KBM-7 (cell line): Measurements from ENCODE around the gene CDON.
A peak's percentile ranks its signal among the peaks of the same experiment; 100 is the strongest.

Experiments
- DNase-seq: peaks from one replicate; pipeline ENCODE4 v3.0.0-alpha.2; 2015
- in situ Hi-C: fragments of 300-500 bp; cut with MboI; formaldehyde crosslinking; loops from 2 replicates; pipeline ENCODE4 v1.14.3; 2020; ENCODE audit warnings: low sequenced_read_pairs, low pct_unique_long_range_greater_than_20kb, mixed read lengths

The CDON gene

DNA sequence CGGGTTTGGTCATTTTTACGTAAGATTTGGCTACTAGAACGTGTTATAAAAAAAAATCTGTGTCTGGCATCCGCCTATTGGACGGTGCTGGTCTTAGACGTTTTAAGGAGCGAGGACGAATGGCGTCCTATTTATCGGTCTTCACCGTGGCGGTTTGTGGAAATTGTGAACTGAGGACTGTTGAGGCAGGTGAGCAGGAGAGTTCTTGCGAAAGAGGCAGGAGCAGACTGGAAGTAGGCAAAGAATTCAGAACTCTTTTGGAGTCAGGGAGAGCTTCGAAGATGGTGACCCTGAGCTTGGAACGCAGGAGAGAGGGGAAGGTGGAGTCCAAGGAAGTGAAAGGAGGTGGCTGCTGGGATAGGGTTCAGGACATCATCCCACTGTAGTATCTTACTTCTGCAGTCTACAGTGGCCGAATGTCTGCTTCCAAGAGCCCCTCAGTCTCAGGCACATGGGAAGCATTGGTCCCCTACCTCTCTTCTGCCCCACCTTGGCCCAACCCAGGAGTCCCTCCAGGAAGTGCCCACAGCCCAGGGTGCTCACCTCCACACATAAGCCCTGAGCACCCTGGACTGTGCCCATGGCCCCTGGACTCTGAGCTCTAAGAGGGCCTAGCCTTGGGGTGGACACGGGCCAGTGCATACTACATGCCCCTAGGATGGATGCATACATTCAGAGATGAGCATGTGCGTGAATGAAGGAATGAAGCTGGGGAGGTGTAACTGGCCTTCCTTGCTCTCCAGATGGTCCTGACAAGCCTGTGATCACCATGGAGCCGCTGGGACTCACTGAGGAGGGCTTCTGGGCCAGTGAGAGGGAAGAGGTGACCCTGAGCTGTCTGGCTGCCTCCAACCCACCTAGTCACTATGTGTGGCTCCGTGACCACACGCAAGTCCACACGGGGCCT, 113.1 kb downstream of the CDON start:
- DNase-seq: no peak
- in situ Hi-C loops: no loop called here

DNA sequence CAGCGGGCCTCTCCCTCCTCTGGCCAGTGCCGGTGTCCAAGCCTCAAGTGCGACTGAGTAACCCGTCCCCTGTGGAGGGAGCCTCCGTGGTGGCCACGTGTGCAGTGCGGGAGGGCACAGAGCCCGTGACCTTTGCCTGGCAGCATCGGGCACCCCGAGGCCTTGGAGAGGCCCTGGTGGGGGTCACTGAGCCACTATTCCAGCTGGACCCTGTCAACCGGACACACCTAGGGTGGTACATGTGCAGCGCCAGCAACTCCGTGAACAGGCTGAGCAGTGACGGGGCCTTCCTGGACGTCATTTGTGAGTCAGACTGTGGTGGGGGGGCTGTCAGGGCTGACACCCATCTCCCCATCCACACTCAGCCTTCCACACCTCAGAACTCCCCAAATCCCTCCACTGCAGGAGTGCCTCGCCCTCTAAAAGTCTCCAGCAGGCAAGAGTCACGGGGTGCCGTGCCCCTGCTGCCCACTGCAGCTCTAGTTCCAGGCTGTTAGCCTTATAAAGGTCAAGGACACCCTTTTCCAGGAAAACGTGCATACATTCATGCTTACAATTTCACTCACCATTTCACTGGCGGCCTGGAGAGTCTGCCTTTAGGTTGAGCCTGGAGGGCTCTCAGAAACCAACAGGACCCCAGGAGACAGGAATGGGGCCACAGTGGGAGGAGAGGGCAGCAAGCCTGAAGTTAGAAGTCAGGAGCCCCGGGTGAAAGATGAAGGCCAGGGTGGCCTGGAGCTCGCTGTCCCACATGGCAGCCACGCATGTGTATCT, 114.2 kb downstream of the CDON start:
- in situ Hi-C loops: no loop called here
- DNase-seq: no peak

DNA sequence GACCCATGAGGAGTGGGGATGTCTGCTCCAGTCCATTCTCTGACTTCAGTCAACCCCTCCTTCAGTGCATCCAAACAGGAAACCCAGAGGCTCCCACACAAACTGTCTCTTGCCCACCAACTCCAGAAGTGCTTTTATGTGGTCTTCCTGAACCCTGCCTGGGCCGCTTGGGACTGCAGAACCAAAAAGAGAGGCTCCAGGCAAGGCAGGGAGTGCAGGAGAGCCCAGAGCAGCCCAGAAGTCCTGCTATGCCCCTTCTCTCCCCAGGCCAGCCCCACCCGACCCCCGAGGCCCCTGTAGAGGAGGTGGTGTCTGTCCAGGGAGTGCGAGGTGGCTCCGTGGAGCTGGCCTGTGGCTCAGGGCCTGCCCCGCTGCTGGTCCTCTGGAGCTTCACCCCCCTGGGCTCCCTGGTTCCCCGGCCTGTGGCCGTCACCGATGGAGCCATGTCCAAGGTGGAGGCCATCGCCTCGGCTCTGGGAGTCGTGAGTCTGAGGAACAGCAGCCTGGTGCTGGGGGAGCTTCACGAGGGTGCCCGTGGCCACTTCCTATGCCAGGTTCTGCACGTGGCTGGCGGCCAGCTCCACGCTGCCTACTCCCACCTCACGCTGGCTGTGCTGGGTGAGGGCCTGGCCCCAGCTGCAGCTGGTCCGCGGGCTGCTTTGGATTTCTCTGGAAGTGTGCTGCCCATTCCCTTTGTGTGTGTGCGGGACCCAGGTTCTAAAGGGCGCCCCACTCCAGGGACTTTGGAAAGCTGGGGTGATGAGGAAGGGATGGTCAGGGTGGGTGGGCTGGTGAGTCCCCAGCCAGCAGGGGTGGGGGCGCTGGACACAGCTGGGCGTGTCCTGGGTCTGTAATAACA, 115.0 kb downstream of the CDON start:
- in situ Hi-C loops: no loop called here
- DNase-seq: no peak

DNA sequence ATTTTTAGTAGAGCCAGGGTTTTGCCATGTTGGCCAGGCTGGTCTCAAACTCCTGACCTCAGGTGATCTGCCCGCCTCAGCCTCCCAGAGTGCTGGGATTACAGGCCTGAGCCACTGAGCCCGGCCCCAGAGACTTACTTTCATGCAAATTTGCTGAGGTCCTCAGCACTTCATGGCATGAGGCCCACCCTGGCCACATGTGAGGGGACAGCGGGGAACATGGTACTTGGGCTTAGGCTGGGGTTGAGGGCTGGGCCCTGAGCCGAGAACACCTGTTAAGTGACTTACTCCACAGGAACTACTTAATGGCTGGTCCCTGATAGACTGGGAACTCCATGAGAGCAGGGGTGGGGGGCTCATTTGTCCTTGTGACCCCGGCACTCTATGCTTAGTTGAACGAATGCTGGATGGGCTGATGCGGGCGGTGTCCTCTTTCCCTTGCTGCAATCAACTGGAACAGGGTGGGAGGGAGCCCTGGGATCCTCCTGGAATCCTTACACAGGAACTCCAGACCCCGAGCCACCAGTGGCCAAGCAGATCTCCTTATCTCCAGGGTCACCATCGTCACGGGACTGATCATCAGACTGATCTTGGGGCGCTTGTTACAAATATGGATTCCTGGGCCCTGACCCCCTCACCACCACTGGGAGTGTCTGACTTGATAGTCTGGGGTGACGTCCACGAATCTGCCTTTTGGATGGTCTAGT, 115.8 kb downstream of the CDON start:
- in situ Hi-C loops: no loop called here
- DNase-seq: no peak

DNA sequence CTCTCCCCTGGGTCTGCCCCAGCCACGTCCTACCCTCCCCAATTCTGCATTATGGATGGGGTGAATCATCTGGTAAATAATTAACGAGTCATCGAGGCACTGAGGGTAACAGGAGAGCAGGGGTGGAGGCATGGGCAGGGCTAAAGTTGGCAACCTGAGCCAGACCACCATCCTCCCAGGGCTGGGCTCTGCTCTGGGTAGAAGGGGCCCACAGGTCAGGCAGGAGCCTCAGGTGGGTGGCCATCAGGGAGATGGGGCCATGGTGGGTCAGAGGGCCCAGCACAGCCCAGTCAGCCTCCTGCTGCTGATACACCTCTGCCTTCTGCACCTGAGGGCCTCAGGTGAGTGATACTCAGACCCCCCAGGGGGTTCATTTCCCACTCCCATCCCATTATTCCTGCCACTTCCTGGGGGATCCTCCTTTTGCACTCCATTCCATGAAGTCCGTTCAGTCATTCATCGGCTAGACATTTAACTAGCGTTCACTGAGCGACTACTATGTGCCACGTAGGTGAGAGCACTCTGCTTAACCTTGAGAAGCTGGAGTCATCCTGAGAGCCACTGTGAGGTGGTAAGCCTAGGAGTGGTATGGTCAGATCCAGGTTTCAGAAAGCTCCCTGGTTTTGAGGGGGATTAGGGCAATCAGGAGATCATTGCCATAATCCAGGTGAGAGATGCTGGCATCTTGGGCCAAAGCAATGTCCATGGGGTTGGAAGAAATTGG, 116.7 kb downstream of the CDON start, which contains the start of gene VSIG10L2:
Gene VSIG10L2 (plus strand): TSS at position 248 of the 724 bp plus-strand sequence. CDS start 12 bp downstream, at position 260.
- in situ Hi-C loops: no loop called here
- no peak for DNase-seq

DNA sequence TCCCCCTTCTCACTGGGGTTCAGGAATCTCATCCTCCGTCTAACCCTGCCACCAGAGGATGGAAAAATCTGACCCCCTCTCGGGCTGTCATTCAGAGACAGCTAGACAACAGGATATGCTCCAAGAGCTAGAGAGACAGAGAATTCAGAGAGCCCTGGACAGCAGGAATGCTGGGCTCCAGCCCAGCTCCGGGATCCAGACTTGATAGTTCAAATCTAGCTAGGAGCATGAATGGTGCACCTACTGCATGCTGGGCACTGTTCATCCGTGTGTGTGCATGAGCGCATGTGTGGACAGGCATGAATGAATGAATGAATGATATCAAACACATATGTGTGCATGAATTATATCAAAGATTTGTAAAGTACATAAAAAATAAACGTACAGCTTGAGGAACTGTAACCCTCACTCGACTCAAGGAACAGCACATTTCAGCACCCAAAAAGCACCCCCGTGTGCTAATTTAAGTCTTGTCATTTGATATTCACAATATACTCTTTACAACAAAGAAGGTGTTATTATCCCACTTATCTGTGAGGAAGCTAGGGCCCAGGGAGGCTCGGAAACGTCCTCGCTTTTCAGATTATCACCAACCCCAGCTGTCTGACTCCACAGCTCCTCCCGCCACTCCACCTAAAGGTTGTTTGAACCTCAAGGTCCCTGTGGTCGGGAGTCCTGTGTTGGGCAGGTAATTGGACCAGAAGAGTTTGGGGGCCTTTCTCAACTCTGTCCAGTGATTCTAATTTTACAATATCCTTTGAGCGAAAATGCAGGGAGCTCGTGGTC, 117.5 kb downstream of the CDON start:
- in situ Hi-C loops: no loop called here
- DNase-seq: no peak

DNA sequence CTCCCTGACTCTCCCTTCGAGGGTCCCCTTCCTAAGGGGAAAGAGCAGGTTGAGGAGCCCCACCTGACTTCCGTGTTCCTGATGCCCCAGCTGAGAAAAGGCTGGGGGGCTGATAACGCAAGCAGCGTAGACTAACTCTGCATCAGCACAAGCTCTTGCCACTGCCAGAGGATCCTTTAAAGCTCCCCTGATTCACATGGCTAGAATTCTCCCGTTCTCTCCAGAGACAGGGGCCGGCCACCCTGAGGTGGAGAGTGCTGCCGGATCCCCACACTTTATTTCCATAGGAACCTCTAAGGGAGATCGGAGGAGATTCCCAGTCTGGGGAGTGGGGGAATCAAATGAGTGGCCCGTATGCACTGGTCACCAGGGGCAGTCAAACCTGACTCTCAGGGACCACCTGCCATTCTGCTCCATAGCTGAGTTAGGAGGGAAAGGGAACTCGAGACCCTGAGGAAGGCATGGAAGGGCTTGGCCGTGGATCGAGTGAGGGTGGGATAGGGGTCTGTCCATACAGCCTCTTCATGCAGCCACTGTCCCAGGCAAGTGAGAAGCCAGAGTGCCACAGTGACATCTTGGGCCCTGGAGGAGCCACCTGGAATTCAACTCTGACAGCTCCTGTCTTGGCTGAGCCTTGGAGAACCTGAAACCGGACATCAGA, 118.2 kb downstream of the CDON start:
- DNase-seq: no peak
- in situ Hi-C loops: no loop called here

DNA sequence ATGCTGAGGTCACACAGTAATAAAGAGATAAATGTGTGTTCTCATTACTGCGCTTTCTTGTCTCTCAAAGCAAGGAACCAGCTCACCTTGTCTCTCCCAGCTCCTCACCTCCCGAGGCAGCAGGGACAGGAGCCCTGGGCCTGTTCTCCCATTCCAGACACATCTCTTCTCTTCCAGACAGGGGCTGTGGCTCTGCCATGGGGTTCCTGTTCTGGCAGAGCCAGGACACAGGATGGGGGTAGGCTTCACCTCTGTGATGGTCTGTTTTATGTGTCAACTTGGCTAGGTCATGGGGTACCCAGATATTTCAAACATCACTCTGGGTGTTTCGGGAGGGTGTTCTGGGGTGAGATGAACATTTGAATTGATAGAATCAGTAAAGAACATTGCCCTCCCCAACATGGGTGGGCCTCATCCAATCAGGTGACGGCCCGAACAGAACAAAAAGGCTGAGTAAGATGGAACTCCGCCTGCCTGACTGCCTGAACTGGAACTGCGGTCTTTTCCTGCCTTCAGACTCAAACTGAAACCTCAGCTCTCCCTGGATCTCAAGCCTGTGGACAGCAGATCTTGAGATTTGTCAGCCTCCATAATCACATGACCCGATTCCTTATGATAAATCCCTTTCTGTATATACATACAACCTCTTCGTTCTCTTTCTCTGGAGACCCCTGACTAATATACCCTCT, 118.9 kb downstream of the CDON start:
- no peak for DNase-seq
- in situ Hi-C loops: no loop called here

DNA sequence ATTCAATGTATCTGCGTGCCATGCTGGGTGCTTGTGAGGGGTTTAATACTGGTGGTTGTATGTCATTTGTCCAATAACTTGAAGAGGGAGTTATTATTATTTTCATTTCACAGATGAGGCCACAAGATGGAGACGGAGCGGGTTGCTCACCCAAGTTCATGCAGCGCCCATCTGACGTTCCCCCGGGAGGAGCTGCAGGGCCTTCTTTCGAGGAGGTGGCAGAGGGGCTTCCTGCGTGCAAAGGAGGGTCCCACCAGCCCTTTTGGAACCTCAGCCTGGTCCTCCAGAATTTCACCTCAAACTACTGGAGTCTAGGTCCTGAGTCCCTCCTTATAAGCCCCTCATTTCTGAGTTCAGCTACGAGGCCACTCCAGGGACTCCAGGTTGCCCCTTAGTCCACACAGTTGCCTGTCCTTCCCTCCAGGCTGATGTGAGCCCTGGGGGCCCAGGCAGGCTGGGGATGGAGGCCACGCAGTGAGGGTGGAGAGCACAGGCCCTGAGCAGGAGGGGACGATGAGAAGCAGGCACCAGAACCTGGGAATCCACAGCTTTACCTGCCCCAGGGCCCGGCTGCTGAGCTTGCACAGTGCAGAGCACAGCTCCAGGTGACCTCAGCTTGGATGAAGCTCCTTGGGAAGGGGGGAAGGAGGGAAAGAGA, 119.8 kb downstream of the CDON start:
- no peak for DNase-seq
- in situ Hi-C loops: no loop called here

DNA sequence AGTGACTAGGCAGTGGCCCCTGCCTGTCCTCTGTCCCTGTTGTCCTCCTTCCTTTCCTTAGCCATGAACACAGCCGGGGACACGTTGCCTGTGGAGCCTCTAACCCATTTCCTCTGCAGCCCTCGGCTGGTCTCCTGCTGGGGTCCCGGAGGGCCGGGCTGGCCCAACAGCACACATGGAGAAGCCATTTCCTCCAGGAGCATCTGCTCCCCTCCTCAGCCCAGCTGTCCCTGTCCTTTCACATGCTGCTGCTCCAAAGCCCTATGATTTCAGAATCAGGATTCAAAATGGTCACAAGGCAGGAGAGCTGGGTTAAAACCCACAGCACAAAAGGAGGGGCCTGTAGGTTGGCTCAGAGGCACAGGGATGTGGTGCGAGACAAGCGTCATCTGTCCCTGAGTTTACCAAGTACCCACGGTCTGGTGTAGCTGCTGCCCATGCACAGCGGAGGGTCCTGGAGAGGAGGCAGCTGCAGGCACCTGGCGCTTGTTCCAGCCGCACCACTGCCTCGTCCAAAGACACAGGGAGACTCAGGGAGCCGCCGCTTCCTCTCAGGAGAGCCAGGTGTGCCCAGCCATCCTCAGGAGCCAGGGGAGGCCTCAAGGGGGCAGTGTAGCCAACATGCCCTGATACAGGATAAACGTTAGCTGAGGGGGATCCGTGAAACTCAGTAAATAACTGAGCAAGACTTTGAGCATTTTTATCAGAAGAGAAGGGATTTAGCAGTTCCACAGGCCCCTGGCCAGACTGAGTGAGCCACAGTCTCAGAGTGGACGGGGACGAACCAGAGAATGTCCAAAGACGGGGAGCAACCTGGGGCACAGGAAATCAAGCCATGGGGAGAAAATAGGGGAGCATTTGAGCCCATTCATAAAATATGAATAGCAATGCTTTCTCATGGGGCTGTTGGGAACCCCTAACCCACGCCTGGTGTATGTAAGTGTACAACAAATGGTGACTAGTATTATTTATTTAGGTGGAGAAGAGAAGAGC, 120.8 kb downstream of the CDON start:
- in situ Hi-C loops: no loop called here
- peak; percentile 18 for DNase-seq

DNA sequence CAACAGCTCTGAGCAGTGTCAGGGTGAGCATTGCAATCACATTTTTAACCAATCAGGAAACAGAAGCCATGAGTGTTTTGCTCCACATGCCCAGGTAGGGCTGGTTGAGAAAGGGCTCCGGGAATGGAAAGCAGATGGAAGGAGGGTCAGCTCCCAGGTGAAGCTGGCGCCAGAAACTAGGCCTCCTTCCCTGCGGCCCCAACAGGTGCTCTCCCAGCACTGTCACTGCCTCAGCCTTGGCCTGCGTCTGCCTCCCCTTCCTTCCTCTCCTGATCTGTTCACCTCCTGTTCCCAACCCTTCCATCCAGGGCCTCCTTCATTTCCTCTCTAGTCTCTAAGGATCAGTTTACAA, 121.4 kb downstream of the CDON start:
- in situ Hi-C loops: no loop called here
- no peak for DNase-seq

DNA sequence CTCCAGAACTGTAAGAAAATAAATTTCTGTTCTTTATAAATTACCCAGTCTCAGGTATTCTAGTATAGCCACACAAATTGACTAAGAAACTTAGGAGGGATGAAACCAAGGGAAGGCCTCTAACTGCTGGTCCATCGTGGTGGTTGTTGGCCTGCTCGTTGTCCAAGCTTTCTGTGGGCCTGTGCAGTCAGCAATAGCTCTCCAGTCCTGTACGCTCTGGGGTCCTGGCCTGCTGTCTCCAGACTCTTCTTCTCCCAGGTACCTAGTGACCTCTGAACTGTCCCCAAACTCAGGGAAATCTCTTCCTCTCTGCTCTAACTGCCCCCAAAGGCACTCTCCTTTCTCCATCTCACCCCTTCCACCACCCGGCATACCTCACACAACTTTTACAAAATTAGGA, 122.5 kb downstream of the CDON start:
- no peak for DNase-seq
- in situ Hi-C loops: no loop called here

DNA sequence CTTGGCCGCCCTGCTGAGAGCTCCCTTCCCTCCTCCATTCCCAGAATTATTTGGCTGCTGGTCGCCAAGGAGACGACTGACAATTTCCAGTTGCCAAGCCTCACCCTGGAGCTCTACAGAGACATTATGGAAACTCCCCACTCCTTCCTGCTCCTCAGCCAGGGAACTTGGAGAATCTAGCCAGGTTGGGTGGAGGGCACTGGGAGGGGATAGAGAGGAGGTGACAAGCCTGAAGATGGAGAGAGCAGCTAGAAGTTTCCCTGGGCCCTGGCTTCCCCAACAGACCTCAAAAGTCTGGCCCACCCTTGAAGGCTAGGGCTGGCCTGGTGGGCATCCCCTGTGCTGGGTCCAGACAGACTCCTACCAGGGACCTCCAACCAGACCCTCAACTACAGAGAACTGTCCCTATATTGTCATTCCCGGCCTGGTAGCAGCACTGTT, 123.6 kb downstream of the CDON start:
- DNase-seq: no peak
- in situ Hi-C loops: no loop called here

DNA sequence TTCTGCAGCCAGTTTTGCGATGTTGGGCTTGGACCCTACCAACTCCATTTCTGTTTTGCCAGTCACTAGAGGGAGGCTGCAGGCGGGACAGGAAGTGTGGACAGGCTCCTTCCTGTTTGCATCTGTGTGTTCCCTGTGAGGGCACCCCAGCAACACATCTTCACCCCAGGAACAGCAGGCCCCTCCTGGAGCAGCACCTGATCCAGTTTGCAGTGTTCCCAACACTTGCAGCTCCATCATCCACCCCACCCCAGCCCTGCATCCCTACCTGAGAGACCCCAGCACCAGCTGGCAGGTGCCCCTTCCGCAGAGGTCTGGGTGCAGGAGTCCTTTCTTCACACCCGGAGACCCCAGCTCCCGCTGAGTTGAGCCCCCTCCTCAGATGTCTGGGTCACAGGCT, 124.2 kb downstream of the CDON start:
- in situ Hi-C loops: no loop called here
- no peak for DNase-seq

DNA sequence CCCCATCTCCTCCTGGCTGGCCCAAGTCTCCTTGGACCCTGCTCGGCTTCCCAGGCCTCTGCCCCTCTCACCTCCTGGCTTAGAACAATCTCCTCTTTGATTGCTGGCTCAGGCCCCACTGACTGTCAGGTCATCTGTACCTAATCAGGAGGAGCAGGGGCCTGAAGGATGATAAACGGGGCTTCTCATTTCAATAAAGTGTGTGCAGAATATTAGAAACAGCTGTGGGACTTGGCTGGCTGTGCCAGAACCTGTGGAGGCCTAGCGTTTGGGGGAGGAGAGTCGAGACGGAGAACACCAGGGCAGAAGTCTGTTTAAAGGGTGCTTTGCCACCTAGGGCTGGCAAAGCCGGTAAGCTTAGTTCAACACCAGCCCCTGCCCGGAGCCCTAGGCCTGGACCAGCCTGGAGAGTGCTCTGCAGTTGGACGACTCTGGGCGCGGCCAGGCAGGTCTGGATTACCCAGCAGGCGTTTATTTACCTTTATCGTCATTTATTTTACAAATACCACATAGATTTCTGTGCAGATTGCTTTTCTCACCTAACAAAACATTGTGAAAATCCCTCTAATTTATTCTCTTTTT, 127.0 kb downstream of the CDON start:
- in situ Hi-C loops: no loop called here
- no peak for DNase-seq
